MG63 (cell line): Measurements from ENCODE around the gene PGGHG. TPM values are rescaled to one million over a fixed set of nuclear protein-coding genes. Genes with fewer than 3 reads are reported as not detected.
"Not testable (repeated sequence)": the region's sequence is repeated elsewhere in the genome, so short reads cannot be mapped to it uniquely, and the experiment has no call there.

ENCODE experiments used
- DNase-seq: peaks from one replicate; pipeline ENCODE4 v3.0.0-alpha.2; 2020
- H3K27me3 ChIP-seq: fragments of 250-450 bp; sonication (Bioruptor Pico); 2 replicates; pipeline ENCODE4 v1.5.1; 2020; ENCODE audit warnings: mild to moderate bottlenecking, moderate library complexity
- H3K36me3 ChIP-seq: fragments of 250-450 bp; sonication (Bioruptor Pico); 2 replicates; pipeline ENCODE4 v1.5.1; 2020; ENCODE audit warnings: mild to moderate bottlenecking, moderate library complexity
- H3K4me3 ChIP-seq: fragments of 250-450 bp; sonication (Bioruptor Pico); 2 replicates; pipeline ENCODE4 v1.5.1; 2020; ENCODE audit warnings: mild to moderate bottlenecking, moderate library complexity
- H3K9me3 ChIP-seq: fragments of 250-450 bp; sonication (Bioruptor Pico); 2 replicates; pipeline ENCODE4 v1.5.1; 2020; ENCODE audit warnings: mild to moderate bottlenecking, moderate library complexity
- total RNA-seq: library from RNA; depleted of rRNA; stranded (reverse); fragments of >200 nt; shearing (Covaris generic); gene quantifications from 2 replicates; pipeline ENCODE4 v1.2.3, GENCODE V29; 2014; ENCODE audit warnings: low replicate concordance

PGGHG gene
- total RNA-seq, 1 experiment from 2014 or later: 6.2 TPM

DNA sequence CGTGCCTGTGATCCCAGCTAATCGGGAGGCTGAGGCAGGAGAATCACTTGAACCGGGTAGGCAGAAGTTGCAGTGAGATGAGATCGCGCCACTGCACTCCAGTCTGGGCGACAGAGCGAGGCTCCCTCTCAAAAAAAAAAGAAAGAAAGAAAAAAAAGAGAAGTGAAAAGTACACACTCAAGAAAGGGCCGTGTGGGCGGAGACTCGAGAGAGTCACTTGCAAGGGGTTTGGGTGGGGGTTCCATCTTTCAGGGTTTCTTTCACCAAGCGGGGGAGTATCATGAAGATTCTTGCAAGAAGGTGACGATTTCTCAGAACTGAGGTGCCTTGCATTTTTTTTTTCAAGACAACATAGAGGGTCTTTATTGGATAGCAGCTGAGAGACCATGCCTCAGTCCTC lies 14.4 kb downstream of the PGGHG start:
- Histone ChIP-seq H3K27me3 (no peaks in the 10 kb centered on the region), H3K36me3 (no peaks in the 10 kb centered on the region), H3K9me3 (no peaks in the 10 kb centered on the region), H3K4me3 (no peak overlapping the region)
- no peak for DNase-seq

DNA sequence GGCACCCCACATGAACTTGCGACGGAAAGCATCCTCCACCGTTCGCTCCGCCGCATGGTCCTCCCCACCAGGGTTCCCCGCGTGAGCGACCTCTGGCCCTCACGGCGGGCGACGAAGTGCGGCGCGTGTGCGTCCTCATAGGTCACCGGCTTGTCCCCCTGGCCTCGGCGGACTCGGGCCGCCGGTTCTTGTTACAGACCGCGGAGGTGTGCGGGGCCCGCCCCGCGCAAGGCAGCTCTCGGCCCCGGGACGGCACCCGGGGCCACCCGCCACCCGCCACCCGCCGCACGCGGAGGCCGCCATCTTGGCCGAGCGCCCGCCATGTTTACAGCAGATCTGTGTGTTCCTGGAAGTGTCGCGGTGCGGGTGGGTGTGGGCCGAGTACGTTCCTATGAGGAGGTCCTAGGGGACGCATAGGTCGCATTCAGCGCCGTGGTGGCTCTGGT lies 15.2 kb downstream of the PGGHG start:
- Histone ChIP-seq H3K4me3 (no peak overlapping the region), H3K9me3 (no peaks in the 10 kb centered on the region), H3K27me3 (no peaks in the 10 kb centered on the region), H3K36me3 (no peaks in the 10 kb centered on the region)
- DNase-seq: no peak

DNA sequence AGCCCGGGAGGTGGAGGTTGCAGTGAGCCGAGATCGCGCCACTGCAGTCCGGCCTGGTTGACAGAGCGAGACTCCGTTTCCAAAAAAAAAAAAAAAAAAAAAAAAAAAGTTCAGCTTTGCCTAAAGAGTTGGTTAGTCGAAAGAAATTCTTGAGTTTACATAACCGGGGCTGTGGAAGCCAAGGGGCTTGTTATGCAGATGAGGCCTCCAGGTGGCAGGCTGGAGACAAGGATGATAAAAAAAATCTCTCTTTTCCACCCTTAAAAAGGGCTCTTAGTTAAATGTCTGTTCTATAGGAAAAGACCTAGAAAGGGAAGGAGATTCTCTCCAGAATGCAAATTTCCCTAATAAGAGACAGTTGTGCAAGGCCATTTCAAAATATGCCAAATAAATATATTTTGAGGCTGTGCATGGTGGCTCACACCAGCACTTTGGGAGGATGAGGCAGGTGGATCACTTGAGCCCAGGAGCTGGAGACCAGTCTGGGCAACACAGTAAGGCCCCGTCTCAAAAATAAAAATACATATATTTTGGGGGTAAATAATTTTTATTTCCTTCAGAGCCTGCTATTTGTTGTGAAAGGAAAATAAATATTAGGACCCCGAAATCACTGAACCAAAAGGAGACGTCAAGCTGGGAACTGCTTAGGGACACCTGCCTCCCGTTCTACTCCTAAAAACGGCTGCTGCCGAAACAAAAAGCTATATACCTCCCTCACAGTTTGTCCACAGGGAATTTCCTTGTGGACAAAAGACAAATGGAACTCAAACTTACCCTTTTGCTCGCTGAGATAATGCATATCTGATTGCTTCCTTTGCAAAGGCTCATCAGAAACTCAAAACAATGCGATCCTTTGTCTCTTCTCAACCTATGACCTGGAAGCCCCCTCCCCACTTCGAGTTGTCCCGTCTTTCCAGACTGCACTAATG lies 16.3 kb downstream of the PGGHG start:
- Histone ChIP-seq H3K9me3 (no peaks in the 10 kb centered on the region), H3K4me3 (no peak overlapping the region), H3K36me3 (peaks cover 6% of the 10 kb centered on the region; the same call in 1 of the 2 replicates), H3K27me3 (no peaks in the 10 kb centered on the region)
- DNase-seq: peak; percentile 50

DNA sequence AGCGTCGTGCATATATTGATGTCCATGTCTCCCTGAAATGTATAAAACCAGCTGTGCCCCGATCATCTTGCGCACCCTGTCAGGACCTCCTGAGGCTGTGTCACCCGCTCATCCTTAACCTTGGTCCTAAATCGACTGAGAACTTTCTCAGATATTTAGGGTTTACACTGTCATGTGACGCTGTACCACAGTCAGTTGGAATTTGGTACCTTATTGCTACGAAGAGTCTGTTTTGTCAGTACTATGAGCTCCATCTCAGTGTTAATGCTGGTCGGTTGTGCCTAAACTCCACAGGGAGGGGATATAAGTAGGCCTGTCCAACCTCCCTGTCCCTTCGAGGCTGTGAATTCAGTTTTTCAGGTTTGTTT lies 16.9 kb downstream of the PGGHG start:
- no peak for DNase-seq
- H3K27me3 ChIP-seq: no peaks in the 10 kb centered on the region
- no peak overlapping the region for H3K4me3 ChIP-seq
- peaks cover 6% of the 10 kb centered on the region; the same call in 1 of the 2 replicates for H3K36me3 ChIP-seq
- H3K9me3 ChIP-seq: no peaks in the 10 kb centered on the region

DNA sequence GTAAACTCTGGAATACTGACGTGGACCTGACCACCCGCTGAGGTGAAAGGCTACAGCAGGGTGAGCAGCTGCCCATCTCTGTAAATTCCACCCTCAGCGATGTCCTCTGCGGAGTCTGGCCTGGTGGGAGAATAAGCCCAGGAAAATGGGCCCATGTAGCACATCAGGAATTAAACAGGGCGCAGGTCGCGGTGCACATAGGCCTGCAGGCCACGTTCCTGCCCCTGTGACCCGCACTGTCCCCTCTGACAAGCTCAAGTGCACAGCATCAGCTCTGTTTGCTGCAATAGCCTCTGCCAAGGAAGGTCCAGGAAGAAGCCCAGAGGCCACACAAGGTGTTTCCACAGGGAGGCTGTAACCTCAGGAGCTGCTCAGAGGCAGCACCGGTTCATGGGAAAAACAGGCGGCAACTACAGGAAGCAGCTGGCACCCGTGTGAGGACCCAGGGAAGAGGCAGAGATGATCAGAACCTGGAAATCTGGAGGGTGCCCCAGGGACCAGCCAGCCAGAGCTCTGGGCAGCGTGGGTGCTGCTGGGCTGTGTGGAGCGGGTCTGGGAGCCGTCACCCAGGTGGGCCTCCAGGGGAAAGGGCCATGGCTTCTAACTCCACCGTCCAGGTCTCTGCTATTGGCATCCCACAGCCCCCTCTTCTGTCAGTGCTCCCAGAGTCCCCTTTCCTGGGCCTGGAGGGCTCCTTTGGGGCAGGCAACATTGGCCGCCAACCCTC lies 17.9 kb downstream of the PGGHG start:
- H3K9me3 ChIP-seq: no peaks in the 10 kb centered on the region
- peaks cover 6% of the 10 kb centered on the region; the same call in 1 of the 2 replicates for H3K36me3 ChIP-seq
- DNase-seq: no peak
- no peaks in the 10 kb centered on the region for H3K27me3 ChIP-seq
- H3K4me3 ChIP-seq: no peak overlapping the region

DNA sequence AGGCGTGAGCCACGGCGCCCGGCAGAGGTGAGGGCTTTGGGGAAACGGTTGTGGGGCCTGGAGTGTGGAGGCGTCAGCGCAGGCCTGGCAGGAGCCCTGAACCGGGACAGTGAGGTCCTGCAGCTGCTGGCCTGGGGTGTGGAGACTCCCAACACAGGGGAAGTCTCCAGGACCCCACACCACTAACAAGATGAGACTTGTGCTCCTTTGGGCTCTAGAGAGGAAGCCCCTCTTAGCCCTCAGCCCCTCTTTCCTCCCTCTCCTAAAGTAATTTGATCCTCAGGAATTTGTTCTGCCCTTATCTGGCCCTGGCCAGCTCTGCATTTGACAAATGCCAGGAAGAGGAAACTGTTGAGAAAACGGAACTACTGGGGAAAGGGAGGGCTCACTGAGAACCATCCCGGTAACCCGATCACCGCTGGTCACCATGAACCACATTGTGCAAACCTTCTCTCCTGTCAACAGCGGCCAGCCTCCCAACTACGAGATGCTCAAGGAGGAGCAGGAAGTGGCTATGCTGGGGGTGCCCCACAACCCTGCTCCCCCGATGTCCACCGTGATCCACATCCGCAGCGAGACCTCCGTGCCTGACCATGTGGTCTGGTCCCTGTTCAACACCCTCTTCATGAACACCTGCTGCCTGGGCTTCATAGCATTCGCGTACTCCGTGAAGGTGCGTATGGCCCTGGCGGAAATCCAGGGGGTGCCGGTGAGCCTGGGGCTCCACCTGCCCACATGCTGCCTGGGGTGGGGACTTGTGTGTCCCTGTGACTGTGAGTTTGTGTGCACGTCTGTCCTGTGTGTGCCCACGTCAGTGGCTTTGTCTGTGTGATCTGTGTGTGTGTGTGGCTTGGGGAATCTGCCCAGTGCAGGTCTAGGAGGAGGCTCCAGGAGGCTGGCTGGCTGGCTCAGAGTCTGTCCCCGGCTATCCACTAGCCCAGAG lies 19.1 kb downstream of the PGGHG start, which contains the start of gene IFITM2:
IFITM2 (plus strand) TSS at position 51 of the 943 bp plus-strand sequence; CDS start at position 428, 377 bp downstream.
- not testable (repeated sequence) for H3K27me3 ChIP-seq, H3K36me3 ChIP-seq, H3K9me3 ChIP-seq
- DNase-seq: peak; percentile 64
- H3K4me3 ChIP-seq: peak within 1 kb of the TSS; percentile 70

DNA sequence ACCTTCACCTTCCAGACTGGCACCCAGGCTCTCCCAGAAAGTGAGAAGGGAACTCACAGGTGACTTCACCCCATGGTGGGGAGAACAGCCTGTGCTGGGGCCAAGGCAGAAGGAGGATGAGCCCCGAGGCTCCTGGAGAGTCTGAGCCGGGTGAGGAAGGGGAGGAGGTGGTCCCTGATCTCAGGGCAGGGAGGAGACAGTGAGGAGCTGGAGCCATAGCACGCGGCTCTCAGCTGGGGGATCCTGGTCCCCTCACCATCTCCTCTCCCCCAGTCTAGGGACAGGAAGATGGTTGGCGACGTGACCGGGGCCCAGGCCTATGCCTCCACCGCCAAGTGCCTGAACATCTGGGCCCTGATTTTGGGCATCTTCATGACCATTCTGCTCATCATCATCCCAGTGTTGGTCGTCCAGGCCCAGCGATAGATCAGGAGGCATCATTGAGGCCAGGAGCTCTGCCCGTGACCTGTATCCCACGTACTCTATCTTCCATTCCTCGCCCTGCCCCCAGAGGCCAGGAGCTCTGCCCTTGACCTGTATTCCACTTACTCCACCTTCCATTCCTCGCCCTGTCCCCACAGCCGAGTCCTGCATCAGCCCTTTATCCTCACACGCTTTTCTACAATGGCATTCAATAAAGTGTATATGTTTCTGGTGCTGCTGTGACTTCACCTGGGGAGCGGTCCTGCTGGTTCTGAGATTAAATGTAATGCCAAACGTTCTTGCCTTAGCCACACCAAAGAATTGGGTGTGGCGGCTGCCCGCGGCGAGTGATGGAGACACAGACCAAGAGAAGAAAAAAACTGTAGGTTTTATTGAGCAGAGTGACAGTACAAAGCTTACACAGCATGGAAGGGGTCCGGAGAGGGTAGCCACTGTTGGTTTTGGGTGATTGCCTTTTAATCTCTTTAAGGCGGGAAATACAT lies 20.1 kb downstream of the PGGHG start:
- H3K4me3 ChIP-seq: peak overlapping the region; percentile 70
- not testable (repeated sequence) for DNase-seq, H3K36me3 ChIP-seq, H3K27me3 ChIP-seq, H3K9me3 ChIP-seq

- Histone ChIP-seq H3K4me3 (peak overlapping the region; percentile 70), H3K36me3 (peaks cover 11% of the 10 kb centered on the region)
- H3K27me3 ChIP-seq, DNase-seq, H3K9me3 ChIP-seq: not testable (repeated sequence)
These were observed 21.1 kb downstream of the PGGHG start for GRCh38 chr11:309979-310572.

DNA sequence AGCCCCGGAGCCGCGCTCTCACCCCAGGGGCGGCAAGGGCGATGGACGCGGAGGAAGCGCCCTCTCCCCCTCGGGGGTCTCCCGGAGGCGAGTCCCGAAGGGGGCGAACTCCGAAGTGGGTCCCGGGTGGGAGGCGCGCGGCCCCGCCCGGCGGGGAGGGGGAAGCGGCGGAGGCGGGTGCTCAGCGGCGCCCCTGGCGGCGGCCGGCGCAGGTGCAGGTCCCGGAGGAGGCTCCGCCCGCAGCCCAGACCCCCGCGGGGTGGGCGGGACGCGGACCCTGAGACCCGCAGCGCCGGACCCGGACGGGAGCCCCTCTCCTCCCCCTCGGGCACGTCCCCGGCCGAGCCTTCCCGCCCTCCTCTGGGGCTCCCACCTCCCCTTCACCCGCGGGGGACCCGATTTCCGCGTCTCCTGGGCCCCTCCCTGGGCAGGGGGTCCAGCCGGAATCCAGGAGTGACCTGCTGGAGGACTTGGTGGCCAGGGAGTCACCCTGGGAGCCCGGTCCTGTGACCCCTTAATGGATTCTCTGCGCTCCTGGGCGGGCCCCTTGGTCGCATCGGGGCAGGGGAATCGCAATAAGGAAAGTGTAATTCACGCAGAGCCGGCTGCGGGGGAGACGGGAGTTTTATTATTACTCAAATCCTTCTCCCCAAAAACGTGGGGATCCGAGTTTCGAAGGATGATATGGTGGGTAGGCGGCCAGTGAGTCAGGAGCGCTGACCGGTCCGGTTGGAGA lies 22.3 kb downstream of the PGGHG start:
- Histone ChIP-seq H3K4me3 (peak overlapping the region; percentile 20; the same call in 1 of the 2 replicates), H3K36me3 (peaks cover 19% of the 10 kb centered on the region)
- DNase-seq, H3K9me3 ChIP-seq, H3K27me3 ChIP-seq: not testable (repeated sequence)

DNA sequence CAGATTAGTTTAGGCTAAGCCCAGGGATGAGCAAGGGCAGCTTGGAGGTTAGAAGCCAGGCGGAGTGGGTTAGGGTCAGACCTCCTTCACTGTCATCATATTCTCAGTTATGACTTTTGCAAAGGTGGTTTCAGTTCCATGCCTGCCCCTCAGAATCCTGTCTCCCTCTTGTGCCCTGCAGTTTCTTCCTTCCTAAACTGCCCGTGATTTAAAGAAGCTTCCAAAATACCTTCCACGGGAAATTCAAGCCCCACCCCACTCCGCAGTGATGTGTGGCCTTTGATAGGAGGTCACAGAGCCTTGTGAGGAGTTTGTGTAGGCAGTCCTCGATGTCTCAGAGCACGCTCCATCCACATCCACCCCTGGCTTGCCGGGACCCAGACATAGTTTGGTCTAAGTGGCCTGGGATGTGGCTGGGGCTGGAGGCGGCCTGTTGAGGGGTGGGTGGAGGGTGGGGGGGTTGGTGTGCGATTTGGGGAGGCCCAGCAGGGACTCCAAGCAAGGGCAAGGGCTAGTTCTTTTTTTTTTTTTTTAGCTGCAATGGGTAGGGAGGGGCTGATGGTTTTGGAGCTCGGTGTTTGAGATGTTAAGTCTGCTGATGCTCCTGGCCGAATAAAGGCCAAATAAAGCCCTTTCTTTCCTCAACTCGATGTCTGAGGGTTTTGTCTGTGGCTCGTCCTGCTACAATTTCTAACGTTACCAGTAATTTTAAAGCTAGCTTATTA lies 23.3 kb downstream of the PGGHG start:
- H3K9me3 ChIP-seq: no peaks in the 10 kb centered on the region
- H3K4me3 ChIP-seq: peak overlapping the region; percentile 20; the same call in 1 of the 2 replicates
- no peak for DNase-seq
- peaks cover 25% of the 10 kb centered on the region for H3K36me3 ChIP-seq
- no peaks in the 10 kb centered on the region for H3K27me3 ChIP-seq

- peaks cover 25% of the 10 kb centered on the region for H3K36me3 ChIP-seq
- H3K4me3 ChIP-seq: peak overlapping the region; percentile 59
- H3K27me3 ChIP-seq: no peaks in the 10 kb centered on the region
- no peak for DNase-seq
- H3K9me3 ChIP-seq: no peaks in the 10 kb centered on the region
These were observed 24.4 kb downstream of the PGGHG start for GRCh38 chr11:313304-313786.

DNA sequence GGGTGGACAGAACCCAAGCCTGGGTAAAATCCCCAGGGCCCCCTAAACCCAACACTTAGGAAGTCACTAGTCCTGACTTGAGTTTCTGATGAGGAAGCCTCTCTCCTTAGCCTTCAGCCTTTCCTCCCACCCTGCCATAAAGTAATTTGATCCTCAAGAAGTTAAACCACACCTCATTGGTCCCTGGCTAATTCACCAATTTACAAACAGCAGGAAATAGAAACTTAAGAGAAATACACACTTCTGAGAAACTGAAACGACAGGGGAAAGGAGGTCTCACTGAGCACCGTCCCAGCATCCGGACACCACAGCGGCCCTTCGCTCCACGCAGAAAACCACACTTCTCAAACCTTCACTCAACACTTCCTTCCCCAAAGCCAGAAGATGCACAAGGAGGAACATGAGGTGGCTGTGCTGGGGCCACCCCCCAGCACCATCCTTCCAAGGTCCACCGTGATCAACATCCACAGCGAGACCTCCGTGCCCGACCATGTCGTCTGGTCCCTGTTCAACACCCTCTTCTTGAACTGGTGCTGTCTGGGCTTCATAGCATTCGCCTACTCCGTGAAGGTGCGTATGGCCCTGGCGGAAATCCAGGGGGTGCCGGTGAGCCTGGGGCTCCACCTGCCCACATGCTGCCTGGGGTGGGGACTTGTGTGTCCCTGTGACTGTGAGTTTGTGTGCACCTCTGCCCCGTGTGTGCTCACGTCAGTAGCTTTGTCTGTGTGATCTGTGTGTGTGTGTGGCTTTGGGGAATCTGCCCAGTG lies 25.0 kb downstream of the PGGHG start, which contains the start of gene IFITM1:
IFITM1 (plus strand) TSS at position 254 of the 767 bp plus-strand sequence; CDS start at position 385, 131 bp downstream.
- Histone ChIP-seq H3K9me3 (no peaks in the 10 kb centered on the region), H3K36me3 (peaks cover 25% of the 10 kb centered on the region), H3K4me3 (peak within 1 kb of the TSS; percentile 59), H3K27me3 (no peaks in the 10 kb centered on the region)
- DNase-seq: no peak

GRCh38 chr11:314554-314875 lies 25.6 kb downstream of the PGGHG start:
- not testable (repeated sequence) for H3K9me3 ChIP-seq, DNase-seq, H3K27me3 ChIP-seq
- Histone ChIP-seq H3K36me3 (peaks cover 26% of the 10 kb centered on the region), H3K4me3 (peak overlapping the region; percentile 59)
